GM12873 (cell line): ENCODE measurements around the gene DISC1.

Experiments used
- TF ChIP-seq, protein P1 (sequence below): IDR thresholded peaks from 2 replicates; pipeline ENCODE4 v1.5.1; 2012; ENCODE audit warnings: low read depth, mild to moderate bottlenecking, moderate library complexity, low read length, control low read depth; ENCODE audit not compliant: insufficient read depth; ENCODE audit errors: missing control alignments

Gene DISC1

DNA sequence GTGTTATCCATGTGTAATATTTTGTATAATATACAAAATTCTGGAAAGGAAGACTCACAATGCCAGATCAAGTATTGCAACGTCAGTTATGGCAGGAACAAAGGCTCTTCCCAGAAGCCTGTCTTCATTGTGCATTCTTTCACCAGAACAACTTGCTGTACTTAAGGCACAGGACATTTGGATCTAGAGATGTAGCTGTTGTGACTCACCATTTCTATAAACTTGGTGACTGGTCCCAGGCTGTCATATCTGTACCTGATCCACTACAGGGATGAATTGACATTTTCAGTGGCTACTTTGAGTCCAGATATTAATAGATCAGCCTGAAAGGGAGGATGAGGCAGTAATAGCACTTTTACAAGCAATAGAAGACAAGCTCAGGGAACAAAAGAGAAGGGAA lies 299.8 kb downstream of the DISC1 start:
- TF ChIP-seq, protein P1, sequence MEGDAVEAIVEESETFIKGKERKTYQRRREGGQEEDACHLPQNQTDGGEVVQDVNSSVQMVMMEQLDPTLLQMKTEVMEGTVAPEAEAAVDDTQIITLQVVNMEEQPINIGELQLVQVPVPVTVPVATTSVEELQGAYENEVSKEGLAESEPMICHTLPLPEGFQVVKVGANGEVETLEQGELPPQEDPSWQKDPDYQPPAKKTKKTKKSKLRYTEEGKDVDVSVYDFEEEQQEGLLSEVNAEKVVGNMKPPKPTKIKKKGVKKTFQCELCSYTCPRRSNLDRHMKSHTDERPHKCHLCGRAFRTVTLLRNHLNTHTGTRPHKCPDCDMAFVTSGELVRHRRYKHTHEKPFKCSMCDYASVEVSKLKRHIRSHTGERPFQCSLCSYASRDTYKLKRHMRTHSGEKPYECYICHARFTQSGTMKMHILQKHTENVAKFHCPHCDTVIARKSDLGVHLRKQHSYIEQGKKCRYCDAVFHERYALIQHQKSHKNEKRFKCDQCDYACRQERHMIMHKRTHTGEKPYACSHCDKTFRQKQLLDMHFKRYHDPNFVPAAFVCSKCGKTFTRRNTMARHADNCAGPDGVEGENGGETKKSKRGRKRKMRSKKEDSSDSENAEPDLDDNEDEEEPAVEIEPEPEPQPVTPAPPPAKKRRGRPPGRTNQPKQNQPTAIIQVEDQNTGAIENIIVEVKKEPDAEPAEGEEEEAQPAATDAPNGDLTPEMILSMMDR, result no peak

DNA sequence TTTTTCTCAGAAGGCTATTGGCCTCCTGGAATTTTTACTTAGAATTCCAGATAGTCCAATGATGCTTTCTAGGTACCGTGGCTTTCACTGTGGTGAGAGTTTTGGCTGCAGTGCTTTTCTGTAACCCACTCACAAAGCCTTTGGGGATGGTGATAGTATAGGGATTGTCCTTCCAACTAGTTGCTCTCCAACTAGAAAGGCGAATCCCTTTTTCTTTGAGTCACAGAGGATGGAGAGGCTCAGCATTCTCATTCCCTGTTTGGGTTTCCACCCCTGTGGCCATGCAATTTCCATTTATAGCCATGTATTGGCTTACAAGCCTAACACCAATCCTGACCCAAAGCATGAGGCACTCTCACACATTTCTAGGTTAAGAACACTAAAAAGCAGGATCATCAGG lies 300.3 kb downstream of the DISC1 start:
- TF ChIP-seq, protein P1, result no peak

DNA sequence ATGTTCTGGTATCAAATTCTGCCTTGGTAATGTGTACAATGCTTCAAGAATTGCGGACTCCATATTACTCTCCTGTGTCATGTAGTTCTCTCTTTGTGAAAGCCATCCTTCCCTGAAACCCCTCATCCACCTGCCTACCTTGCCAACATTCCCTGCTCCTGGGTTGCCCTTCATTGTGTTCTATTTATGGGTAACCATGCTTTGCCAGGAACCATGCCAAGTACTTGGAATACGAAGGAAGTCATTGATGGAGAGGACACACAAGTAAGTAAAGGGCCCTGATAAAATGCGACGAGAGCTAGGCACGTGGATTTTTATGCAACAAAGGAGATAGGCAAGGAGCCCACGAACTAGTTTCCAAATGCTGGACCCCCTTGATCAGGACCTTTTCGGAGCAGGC lies 300.8 kb downstream of the DISC1 start:
- TF ChIP-seq, protein P1, result no peak

DNA sequence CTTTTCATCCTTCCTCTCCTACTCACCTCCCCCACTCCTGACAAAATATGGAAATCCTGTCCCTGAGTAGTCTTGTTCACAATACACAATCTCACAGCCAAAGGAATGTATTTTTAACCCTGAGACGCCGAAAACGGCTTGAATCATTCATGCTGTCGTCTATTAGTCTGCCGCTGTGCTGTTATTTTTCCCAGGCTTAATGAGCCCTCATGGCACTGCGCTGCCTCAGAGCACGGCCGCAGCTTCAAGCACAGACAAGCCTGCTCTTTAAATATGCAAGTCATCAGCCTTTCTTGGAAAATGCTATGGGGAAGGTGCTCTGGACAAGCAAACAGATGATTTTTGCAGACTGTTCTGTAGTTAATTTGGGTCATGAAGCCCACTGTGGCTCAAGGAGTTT lies 302.7 kb downstream of the DISC1 start:
- TF ChIP-seq, protein P1, result no peak

DNA sequence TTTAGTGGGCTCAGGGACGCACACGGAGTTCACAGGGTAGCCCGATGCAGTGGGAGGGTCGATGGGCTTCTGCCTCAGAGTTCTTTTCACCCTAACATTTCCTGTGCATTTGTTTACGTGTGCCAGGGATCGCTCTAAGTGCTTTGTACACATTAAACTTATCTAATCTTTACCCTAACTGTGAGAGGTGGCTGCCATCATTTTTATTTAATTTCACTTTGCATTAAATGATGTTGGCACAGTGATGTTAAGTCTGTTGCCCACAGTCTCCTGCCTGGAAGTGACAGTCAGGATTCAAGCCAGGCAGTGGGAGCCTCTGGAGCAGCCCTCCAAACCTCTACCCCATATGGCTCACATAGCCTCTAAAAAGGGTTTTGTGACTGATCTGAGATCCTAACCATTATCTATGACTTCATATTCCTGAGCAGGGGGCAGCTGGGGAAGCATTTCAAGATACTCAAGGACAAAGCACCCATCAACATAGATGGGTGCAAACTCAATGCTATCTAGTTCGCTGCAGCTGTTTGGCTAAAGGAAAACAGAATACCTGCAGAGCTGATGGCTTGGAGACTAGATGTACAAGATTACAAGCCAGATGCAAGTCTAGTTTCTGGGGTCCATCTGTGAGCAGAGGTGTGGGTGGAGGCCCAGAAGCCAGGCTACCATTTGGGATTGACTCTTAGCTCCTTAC lies 303.8 kb downstream of the DISC1 start:
- TF ChIP-seq, protein P1, result no peak

DNA sequence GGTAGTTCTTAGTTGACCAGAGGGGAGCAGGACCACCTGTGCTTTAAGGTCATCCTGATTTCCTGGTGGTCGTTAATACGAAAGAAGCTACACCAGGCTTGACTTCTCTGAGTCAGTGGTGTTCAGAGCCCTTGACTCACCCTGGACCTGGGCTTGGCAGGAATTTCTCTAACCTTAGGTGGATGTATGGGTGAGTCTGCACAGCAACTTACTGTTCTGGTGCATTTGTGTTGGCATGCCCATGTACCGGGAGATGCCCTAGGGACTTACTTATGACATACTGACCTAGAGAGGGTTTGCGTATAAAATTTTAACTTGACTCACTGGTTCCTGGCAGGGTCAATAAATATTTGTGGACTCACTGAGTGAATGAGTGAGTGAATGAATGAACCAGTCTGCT lies 304.6 kb downstream of the DISC1 start:
- TF ChIP-seq, protein P1, result no peak

DNA sequence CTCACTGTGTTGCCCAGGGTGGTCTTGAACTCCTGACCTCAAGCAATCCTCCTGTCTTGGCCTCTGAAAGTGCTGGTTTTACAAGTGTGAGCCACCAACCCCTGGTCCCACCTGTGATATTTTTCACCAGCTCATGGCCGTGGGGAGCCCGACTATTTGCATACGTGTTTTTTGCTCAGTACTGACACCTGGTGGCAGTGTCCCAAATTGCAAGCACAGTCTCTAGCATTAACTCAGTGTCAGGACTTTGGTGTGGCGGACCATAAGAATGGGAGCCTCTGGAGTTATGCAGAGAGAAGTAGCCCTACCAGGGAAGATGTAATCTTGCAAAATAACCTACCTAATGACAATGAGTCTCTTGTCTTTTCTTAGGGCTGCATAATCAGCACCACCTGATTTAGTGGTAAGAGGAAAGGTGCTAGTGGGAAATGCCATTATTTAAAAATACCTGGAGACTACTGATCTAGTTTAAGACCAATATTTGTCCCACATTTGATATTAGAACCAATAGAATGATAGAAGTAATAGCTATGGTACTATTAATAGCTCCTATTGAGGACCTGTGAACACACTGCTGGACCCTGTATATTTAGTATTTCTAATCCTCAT lies 305.4 kb downstream of the DISC1 start:
- TF ChIP-seq, protein P1, result peak; percentile 68
